Fibroblast of mammary gland (primary cell): ENCODE data around the gene GTF3C1.
A peak's percentile ranks its signal among the peaks of the same experiment; 100 is the strongest.

Experiments
- DNase-seq: peaks from one replicate; pipeline ENCODE4 v3.0.0-alpha.2; 2010; ENCODE audit warnings: low read depth
- H3K4me3 ChIP-seq: 2 replicates; pipeline ENCODE4 v1.5.1; 2011; ENCODE audit warnings: low read depth, mild to moderate bottlenecking, low read length, moderate library complexity; ENCODE audit not compliant: control insufficient read depth
- TF ChIP-seq, protein P1 (sequence below): conservative IDR thresholded peaks from 2 replicates; pipeline ENCODE4 v1.5.1; 2011; ENCODE audit warnings: low read depth, low read length, inconsistent platforms; ENCODE audit not compliant: control insufficient read depth, insufficient read depth

The GTF3C1 gene

DNA sequence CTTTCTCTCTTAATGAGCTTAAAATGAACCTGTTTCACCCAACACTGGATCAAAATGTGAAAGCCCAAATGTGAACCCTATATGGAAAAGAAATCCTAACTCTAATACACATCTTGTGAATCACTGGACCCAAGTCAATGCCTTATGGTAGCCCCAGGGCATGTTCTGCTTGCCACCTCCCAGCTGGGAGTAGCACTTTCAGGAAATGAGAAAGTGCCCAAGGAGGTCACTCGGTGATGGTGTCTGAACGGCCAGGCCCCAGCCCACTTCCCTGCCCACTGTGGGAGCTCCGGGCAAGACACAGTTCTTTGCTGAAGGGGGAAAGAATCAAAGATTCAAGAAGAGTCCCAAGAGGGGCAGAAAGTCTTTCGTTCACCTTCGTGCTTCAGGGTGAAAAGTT is 46.1 kb downstream of the GTF3C1 start:
- H3K4me3 ChIP-seq, result no peak overlapping the region
- TF ChIP-seq, protein P1, sequence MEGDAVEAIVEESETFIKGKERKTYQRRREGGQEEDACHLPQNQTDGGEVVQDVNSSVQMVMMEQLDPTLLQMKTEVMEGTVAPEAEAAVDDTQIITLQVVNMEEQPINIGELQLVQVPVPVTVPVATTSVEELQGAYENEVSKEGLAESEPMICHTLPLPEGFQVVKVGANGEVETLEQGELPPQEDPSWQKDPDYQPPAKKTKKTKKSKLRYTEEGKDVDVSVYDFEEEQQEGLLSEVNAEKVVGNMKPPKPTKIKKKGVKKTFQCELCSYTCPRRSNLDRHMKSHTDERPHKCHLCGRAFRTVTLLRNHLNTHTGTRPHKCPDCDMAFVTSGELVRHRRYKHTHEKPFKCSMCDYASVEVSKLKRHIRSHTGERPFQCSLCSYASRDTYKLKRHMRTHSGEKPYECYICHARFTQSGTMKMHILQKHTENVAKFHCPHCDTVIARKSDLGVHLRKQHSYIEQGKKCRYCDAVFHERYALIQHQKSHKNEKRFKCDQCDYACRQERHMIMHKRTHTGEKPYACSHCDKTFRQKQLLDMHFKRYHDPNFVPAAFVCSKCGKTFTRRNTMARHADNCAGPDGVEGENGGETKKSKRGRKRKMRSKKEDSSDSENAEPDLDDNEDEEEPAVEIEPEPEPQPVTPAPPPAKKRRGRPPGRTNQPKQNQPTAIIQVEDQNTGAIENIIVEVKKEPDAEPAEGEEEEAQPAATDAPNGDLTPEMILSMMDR, result no peak
- DNase-seq, result no peak

DNA sequence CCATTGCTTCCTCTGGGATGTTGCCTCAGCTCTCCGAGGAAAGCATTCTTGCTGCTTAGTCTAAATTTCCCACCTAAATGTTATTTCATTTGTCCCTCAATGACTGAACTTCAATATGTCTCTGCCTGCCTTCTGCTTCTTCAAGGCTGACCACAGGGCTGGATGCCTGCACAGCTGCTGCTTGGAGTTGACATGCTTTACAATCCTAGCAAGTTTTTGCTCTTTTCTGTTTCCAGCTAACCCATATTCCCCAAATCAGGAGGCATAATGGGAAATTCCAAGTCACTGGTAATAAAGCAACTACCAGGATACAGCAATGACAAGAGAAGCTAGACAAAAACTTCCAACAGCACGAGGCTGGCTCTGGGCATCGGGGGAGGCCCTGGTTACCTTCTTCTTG is 48.9 kb downstream of the GTF3C1 start:
- DNase-seq, result no peak
- TF ChIP-seq, protein P1, result no peak
- H3K4me3 ChIP-seq, result no peak overlapping the region

- TF ChIP-seq, protein P1, result no peak
- DNase-seq, result no peak
- H3K4me3 ChIP-seq, result no peak overlapping the region
These were observed 50.1 kb downstream of the GTF3C1 start for GRCh38 chr16:27499659-27500055.

- no peak overlapping the region for H3K4me3 ChIP-seq
- no peak for DNase-seq
- TF ChIP-seq, protein P1, result no peak
These were observed 50.6 kb downstream of the GTF3C1 start for GRCh38 chr16:27498916-27499658.

DNA sequence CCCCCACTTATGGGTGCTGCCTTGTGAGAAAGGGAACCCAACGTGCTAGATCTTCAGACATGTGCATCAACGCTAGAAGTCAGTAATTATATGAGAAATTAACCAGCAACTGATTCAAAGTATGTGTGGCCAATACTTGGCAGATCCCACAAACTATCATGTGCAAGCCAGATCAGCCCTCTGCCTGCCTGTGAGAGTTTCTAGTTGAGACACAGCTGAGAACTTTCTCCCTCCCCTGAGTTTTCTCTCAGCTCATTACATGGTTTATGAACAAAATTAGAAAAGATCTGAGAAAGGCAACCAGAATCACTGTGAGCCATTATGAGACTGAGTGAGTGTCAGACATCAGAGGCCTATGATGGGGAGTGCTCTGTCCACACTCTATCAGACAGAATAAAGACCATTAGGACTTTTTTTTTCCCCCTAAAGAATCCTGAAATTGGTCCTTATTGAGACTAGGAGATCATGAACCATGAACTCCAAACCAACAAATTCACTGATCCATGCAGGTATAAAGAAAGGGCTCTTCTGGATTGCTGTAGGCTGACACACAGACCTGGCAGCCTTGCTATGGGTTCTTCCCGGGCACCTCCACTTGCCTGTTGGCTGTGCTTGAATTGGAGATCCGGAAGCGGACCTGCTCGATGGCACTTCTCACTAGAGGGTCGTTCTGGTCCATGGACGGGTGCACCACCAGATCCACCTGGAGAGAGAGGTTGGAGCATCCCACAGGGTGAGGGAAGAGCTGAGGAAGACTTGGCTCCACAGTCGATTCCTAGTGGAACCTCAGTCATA is 51.5 kb downstream of the GTF3C1 start:
- H3K4me3 ChIP-seq, result no peak overlapping the region
- no peak for DNase-seq
- TF ChIP-seq, protein P1, result no peak

DNA sequence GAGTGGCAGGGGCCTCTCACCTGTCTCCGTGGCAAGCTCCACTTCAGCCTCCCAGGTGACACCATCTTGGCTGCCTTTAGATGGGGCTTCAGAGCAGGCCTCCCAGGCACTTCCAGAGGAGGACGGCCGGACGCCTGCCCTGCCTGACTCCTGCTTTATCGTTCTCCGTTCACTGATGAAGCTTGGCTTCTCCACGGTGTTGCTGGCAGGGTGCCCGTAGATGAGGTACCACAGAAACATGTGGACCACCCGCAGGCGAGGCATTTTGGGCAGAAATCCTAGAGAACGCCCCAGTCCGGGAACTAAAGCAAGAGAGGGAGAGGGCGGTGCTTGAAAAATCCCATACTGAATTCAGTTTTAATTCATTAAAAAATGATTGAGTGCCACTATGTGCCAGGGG is 54.5 kb downstream of the GTF3C1 start:
- TF ChIP-seq, protein P1, result no peak
- DNase-seq, result peak; percentile 73
- no peak overlapping the region for H3K4me3 ChIP-seq
